ENCODE data around the gene PGAM5.

The PGAM5 gene

DNA sequence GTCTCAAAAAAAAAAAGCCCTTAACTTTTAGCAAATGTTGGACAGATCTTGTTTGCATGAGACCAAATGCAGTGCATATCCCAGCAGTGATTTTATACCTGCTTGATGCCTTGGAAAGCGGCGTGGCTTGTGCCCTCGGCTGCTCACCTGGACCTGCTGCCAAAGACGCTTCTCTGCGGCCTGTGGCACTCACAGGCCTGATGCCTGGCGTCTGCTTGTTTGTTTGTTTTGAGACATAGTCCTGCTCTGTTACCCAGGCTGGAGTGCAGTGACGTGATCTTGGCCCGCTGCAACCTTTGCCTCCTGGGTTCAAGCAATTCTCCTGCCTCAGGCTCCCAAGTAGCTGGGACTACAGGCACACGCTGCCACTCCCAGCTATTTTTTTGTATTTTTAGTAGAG lies 5.2 kb downstream of the PGAM5 start:
- no peak for DNase-seq (ENCODE audit: low read depth)
- no peak for TF ChIP-seq CTCF (conservative IDR thresholded peaks at IDR 0.05; ENCODE audit: control insufficient read depth, insufficient read depth, low read depth, low read length)
- H3K4me3 ChIP-seq (ENCODE audit: control insufficient read depth, low read depth, low read length), result no peak overlapping the region

GRCh38 chr12:132716356-132716755 lies 5.7 kb downstream of the PGAM5 start:
- DNase-seq (ENCODE audit: low read depth), result no peak
- H3K4me3 ChIP-seq (ENCODE audit: control insufficient read depth, low read depth, low read length), result no peak overlapping the region
- TF ChIP-seq CTCF (conservative IDR thresholded peaks at IDR 0.05; ENCODE audit: control insufficient read depth, insufficient read depth, low read depth, low read length), result no peak

GRCh38 chr12:132717011-132717410 lies 6.4 kb downstream of the PGAM5 start:
- DNase-seq (ENCODE audit: low read depth), result no peak
- H3K4me3 ChIP-seq (ENCODE audit: control insufficient read depth, low read depth, low read length), result no peak overlapping the region
- no peak for TF ChIP-seq CTCF (conservative IDR thresholded peaks at IDR 0.05; ENCODE audit: control insufficient read depth, insufficient read depth, low read depth, low read length)

GRCh38 chr12:132717531-132718387 lies 7.1 kb downstream of the PGAM5 start:
- DNase-seq (ENCODE audit: low read depth), result no peak
- TF ChIP-seq CTCF (conservative IDR thresholded peaks at IDR 0.05; ENCODE audit: control insufficient read depth, insufficient read depth, low read depth, low read length), result no peak

DNA sequence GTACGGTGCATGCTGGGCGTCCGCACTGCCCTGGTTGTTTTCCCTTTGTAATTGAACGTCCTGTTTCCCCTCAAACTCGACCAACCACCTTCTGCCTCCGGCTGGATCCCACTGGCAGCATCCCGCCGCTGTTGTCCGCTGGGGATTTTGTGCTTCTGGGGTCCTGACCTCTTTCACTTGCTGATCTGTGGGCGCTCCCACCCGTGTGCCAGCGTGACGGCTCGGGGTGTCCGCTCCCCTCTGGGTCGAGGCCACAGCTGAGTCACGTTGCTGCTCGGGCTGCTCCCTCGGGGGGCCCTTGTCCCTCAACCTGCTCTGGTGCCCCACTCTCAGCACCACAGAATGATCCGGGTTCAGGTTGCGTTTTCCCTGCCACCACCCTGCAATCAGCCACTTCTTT lies 8.0 kb downstream of the PGAM5 start:
- no peak for TF ChIP-seq CTCF (conservative IDR thresholded peaks at IDR 0.05; ENCODE audit: control insufficient read depth, insufficient read depth, low read depth, low read length)
- DNase-seq (ENCODE audit: low read depth), result no peak

More at GRCh38 chr12:132717531-132718387, 7.1 kb downstream of the PGAM5 start:
- no peak overlapping the region for H3K4me3 ChIP-seq (ENCODE audit: control insufficient read depth, low read depth, low read length)

DNA sequence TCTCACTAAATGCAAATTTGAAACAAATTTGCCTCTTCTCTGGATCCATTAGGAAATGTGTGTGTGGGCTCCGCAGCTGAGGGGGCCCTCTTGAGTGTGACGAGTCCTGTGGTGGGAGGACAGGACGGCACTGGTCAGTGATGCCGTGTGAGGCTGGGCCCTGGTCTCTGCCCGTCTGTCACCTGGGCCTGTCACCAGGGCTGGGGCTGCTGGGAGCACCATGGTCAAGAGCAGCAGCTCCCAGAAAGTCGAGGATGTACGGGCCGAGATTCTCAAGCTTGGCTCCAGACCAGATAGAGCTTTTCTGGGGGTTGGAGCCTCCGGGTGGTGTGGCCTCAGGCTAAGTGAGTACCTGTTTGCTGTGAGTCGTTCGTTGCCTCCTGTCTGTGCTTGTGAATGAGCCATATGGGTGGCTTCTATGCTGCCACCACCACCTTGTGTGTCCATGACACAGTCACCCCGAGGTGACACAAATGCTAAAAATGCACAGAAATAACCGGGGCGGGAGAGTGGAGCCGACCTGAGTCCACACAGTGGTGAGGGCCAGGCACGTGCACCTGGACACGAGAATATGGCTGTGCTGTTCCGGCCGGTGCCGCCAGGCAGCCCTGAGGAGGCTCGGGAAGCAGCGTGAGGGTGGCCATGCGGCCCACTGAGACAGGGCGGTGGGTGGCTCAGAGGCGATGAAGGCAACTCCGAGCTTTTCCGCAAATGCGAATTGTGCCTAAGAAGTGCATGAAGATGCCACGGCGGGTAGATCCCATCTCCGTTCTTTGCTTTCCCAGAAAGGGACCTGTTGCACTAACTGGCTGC lies 8.7 kb downstream of the PGAM5 start:
- DNase-seq (ENCODE audit: low read depth), result no peak
- H3K4me3 ChIP-seq (ENCODE audit: control insufficient read depth, low read depth, low read length), result no peak overlapping the region

More for the DNA sequence above, 8.0 kb downstream of the PGAM5 start:
- H3K4me3 ChIP-seq (ENCODE audit: control insufficient read depth, low read depth, low read length), result no peak overlapping the region

More for the DNA sequence above, 8.7 kb downstream of the PGAM5 start:
- no peak for TF ChIP-seq CTCF (conservative IDR thresholded peaks at IDR 0.05; ENCODE audit: control insufficient read depth, insufficient read depth, low read depth, low read length)
